ENCODE results near the gene ADGRF3.
"Not testable (repeated sequence)": the region's sequence is repeated elsewhere in the genome, so short reads cannot be mapped to it uniquely, and the experiment has no call there.

Gene ADGRF3

DNA sequence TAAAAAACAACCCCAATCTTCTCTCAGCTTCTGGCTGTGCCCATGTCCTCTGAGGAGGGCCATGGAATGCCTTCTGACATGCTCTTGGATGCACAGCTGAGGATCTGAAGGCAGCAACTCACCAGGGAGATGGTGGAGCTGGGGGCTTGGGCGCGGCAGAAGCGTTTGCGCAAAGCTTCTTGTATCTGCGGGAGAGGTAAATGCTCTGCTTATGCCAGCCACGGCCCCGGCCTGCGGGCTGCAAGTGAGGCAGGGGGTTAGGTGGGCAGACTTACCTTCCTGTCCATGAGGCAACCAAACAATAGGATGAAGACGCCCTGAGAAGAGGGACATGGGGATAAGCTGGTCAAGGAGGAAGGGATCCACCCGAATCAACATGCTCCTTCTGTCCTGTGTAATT lies 36.7 kb downstream of the ADGRF3 start:
- Histone ChIP-seq H4K20me1 (ENCODE audit: insufficient read depth, low read length) (no peaks in the 10 kb centered on the region), H3K9me3 (replicated peaks; ENCODE audit: insufficient read depth, low read length) (no peaks in the 10 kb centered on the region)

DNA sequence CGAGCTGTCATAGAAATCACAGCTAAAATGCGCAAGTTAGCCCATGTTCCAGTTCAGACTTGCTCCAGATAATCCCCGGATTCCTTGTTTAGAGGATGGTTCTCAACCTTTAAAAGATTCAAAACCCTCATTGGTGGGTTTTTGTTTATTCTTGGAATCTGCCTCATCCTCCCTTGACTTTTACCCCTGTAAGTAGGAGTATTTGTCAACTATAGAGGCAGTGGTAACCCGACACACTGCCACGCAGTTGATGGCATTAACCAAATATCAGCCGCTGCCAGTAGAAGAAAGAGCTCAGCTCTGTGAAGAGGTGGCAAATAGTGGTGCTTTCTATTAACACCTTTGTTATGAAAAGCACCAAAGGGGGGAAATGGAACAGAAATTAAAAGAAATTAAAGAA lies 41.0 kb downstream of the ADGRF3 start:
- no peaks in the 10 kb centered on the region for H3K27me3 ChIP-seq (replicated peaks; ENCODE audit: insufficient read depth, low read length)
- no peaks in the 10 kb centered on the region for H3K9me2 ChIP-seq (replicated peaks; ENCODE audit: insufficient read depth, low read length)
- H3F3A ChIP-seq (ENCODE audit: insufficient read depth, low read length): no peaks in the 10 kb centered on the region
- no peaks in the 10 kb centered on the region for H3K4me1 ChIP-seq (ENCODE audit: low read length)
- no peak overlapping the region for H3K27ac ChIP-seq (ENCODE audit: low read length)
- H2AFZ ChIP-seq (ENCODE audit: low read length): no peak overlapping the region
- no peaks in the 10 kb centered on the region for H3K79me2 ChIP-seq (ENCODE audit: low read length)
- no peak for DNase-seq
- no peak overlapping the region for H3K4me2 ChIP-seq (ENCODE audit: low read depth, low read length)
- no peak for TF ChIP-seq EZH2 (optimal IDR thresholded peaks at IDR 0.05; ENCODE audit: low read depth, low read length)
- TF ChIP-seq, protein P1, sequence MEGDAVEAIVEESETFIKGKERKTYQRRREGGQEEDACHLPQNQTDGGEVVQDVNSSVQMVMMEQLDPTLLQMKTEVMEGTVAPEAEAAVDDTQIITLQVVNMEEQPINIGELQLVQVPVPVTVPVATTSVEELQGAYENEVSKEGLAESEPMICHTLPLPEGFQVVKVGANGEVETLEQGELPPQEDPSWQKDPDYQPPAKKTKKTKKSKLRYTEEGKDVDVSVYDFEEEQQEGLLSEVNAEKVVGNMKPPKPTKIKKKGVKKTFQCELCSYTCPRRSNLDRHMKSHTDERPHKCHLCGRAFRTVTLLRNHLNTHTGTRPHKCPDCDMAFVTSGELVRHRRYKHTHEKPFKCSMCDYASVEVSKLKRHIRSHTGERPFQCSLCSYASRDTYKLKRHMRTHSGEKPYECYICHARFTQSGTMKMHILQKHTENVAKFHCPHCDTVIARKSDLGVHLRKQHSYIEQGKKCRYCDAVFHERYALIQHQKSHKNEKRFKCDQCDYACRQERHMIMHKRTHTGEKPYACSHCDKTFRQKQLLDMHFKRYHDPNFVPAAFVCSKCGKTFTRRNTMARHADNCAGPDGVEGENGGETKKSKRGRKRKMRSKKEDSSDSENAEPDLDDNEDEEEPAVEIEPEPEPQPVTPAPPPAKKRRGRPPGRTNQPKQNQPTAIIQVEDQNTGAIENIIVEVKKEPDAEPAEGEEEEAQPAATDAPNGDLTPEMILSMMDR (IDR thresholded peaks at IDR 0.05; ENCODE audit: low read length): no peak
- TF ChIP-seq EZH2phosphoT487 (IDR thresholded peaks at IDR 0.05; ENCODE audit: low read length): no peak
- H3K9ac ChIP-seq (ENCODE audit: low read length): no peak overlapping the region
- no peaks in the 10 kb centered on the region for H3K36me3 ChIP-seq (replicated peaks; ENCODE audit: insufficient read depth, low read length)
- no peak overlapping the region for H3K4me3 ChIP-seq (ENCODE audit: low read length)
- H3K9me3 ChIP-seq (replicated peaks; ENCODE audit: insufficient read depth, low read length): no peaks in the 10 kb centered on the region
- no peaks in the 10 kb centered on the region for H4K20me1 ChIP-seq (ENCODE audit: insufficient read depth, low read length)

More for the DNA sequence above, 36.7 kb downstream of the ADGRF3 start:
- Histone ChIP-seq H3K36me3 (replicated peaks; ENCODE audit: insufficient read depth, low read length) (no peaks in the 10 kb centered on the region), H2AFZ (ENCODE audit: low read length) (no peak overlapping the region), H3K79me2 (ENCODE audit: low read length) (no peaks in the 10 kb centered on the region), H3K27ac (ENCODE audit: low read length) (no peak overlapping the region), H3K9me2 (replicated peaks; ENCODE audit: insufficient read depth, low read length) (no peaks in the 10 kb centered on the region), H3K4me2 (ENCODE audit: low read depth, low read length) (no peak overlapping the region), H3K9ac (ENCODE audit: low read length) (no peak overlapping the region), H3K4me3 (ENCODE audit: low read length) (no peak overlapping the region), H3F3A (ENCODE audit: insufficient read depth, low read length) (no peaks in the 10 kb centered on the region), H3K4me1 (ENCODE audit: low read length) (no peaks in the 10 kb centered on the region), H3K27me3 (replicated peaks; ENCODE audit: insufficient read depth, low read length) (no peaks in the 10 kb centered on the region)
- no peak for DNase-seq
- no peak for TF ChIP-seq EZH2phosphoT487 (IDR thresholded peaks at IDR 0.05; ENCODE audit: low read length)
- TF ChIP-seq, protein P1 (IDR thresholded peaks at IDR 0.05; ENCODE audit: low read length): no peak
- TF ChIP-seq EZH2 (optimal IDR thresholded peaks at IDR 0.05; ENCODE audit: low read depth, low read length): no peak

DNA sequence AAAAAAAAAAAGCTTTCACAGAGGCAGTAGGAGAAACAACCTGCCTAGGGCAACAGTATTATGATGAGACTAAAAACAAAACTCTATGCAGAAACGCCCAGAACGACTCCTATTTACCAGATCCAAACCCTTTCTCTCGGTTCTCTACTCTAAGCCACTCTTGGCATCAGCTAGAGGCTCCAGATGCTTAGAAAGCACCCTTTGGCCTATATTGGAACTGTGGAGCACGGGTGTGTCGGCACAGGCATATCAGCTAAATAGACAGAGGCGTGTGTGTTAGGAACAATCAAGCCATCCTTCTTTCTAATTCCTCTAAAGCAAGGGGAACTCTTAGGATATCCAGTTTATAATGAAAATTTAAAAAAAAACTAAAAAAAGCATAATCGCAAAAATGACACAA lies 41.5 kb downstream of the ADGRF3 start:
- not testable (repeated sequence) for H3K9me2 ChIP-seq (replicated peaks; ENCODE audit: insufficient read depth, low read length); H3K9me3 ChIP-seq (replicated peaks; ENCODE audit: insufficient read depth, low read length); H3K9ac ChIP-seq (ENCODE audit: low read length); H3K27me3 ChIP-seq (replicated peaks; ENCODE audit: insufficient read depth, low read length); H3K4me1 ChIP-seq (ENCODE audit: low read length); H3K27ac ChIP-seq (ENCODE audit: low read length); H3K4me2 ChIP-seq (ENCODE audit: low read depth, low read length); H4K20me1 ChIP-seq (ENCODE audit: insufficient read depth, low read length); H3K4me3 ChIP-seq (ENCODE audit: low read length); H3F3A ChIP-seq (ENCODE audit: insufficient read depth, low read length); DNase-seq; H3K79me2 ChIP-seq (ENCODE audit: low read length); H2AFZ ChIP-seq (ENCODE audit: low read length); H3K36me3 ChIP-seq (replicated peaks; ENCODE audit: insufficient read depth, low read length)

DNA sequence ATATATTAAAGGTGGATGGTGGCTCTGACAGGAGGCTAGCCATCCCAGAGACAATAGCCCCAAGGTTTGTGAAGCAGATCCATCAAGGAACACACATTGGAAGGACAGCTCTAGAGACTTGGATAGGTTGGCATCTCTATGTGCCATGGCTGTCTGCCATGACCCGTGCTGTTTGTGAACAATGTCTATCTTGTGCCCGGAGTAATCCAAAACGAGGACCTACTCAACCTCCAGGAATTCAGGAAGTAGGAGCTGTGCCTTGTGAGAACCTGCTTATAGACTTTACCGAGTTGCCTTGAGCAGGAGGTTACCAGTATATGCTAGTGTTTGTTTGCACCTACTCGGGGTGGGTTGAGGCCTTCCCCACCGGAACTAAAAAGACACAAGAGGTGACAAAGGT lies 43.7 kb downstream of the ADGRF3 start:
- Histone ChIP-seq H3K27ac (ENCODE audit: low read length) (no peak overlapping the region), H3K27me3 (replicated peaks; ENCODE audit: insufficient read depth, low read length) (no peaks in the 10 kb centered on the region), H4K20me1 (ENCODE audit: insufficient read depth, low read length) (no peaks in the 10 kb centered on the region), H3K36me3 (replicated peaks; ENCODE audit: insufficient read depth, low read length) (no peaks in the 10 kb centered on the region), H2AFZ (ENCODE audit: low read length) (no peak overlapping the region), H3K4me1 (ENCODE audit: low read length) (0 out of 2 replicates have a peak, but pooled peaks cover 4% of the 10 kb centered on the region), H3K4me3 (ENCODE audit: low read length) (no peak overlapping the region), H3K9ac (ENCODE audit: low read length) (no peak overlapping the region), H3K79me2 (ENCODE audit: low read length) (no peaks in the 10 kb centered on the region), H3K4me2 (ENCODE audit: low read depth, low read length) (no peak overlapping the region), H3F3A (ENCODE audit: insufficient read depth, low read length) (no peaks in the 10 kb centered on the region), H3K9me2 (replicated peaks; ENCODE audit: insufficient read depth, low read length) (no peaks in the 10 kb centered on the region), H3K9me3 (replicated peaks; ENCODE audit: insufficient read depth, low read length) (no peaks in the 10 kb centered on the region)
- DNase-seq: no peak
- TF ChIP-seq, protein P1 (IDR thresholded peaks at IDR 0.05; ENCODE audit: low read length): no peak
- TF ChIP-seq EZH2phosphoT487 (IDR thresholded peaks at IDR 0.05; ENCODE audit: low read length) (no peak), EZH2 (optimal IDR thresholded peaks at IDR 0.05; ENCODE audit: low read depth, low read length) (no peak)
